Measurements from ENCODE around the gene ERC2.

ERC2 gene

GRCh38 chr3:55907616-55908015 is 560.7 kb downstream of the ERC2 start:
- Histone ChIP-seq H3K27ac (ENCODE audit: low read length) (no peak overlapping the region), H3K9ac (ENCODE audit: low read length) (no peak overlapping the region), H3K36me3 (ENCODE audit: control insufficient read depth, low read depth, low read length) (no peaks in the 10 kb centered on the region), H3K9me3 (ENCODE audit: control insufficient read depth, low read depth, low read length) (no peaks in the 10 kb centered on the region), H3K4me1 (ENCODE audit: control insufficient read depth, low read depth, low read length) (no peaks in the 10 kb centered on the region), H3K4me3 (ENCODE audit: low read length) (no peak overlapping the region), H3K27me3 (ENCODE audit: control insufficient read depth, insufficient read depth, low read length) (no peaks in the 10 kb centered on the region)

GRCh38 chr3:55906896-55907295 is 561.4 kb downstream of the ERC2 start:
- Histone ChIP-seq H3K9me3 (ENCODE audit: control insufficient read depth, low read depth, low read length) (no peaks in the 10 kb centered on the region), H3K27ac (ENCODE audit: low read length) (no peak overlapping the region), H3K4me1 (ENCODE audit: control insufficient read depth, low read depth, low read length) (no peaks in the 10 kb centered on the region), H3K4me3 (ENCODE audit: low read length) (no peak overlapping the region), H3K36me3 (ENCODE audit: control insufficient read depth, low read depth, low read length) (no peaks in the 10 kb centered on the region), H3K9ac (ENCODE audit: low read length) (no peak overlapping the region), H3K27me3 (ENCODE audit: control insufficient read depth, insufficient read depth, low read length) (no peaks in the 10 kb centered on the region)

GRCh38 chr3:55904716-55905115 is 563.6 kb downstream of the ERC2 start:
- Histone ChIP-seq H3K27ac (ENCODE audit: low read length) (no peak overlapping the region), H3K4me1 (ENCODE audit: control insufficient read depth, low read depth, low read length) (no peaks in the 10 kb centered on the region), H3K27me3 (ENCODE audit: control insufficient read depth, insufficient read depth, low read length) (no peaks in the 10 kb centered on the region), H3K4me3 (ENCODE audit: low read length) (no peak overlapping the region), H3K36me3 (ENCODE audit: control insufficient read depth, low read depth, low read length) (no peaks in the 10 kb centered on the region), H3K9ac (ENCODE audit: low read length) (no peak overlapping the region), H3K9me3 (ENCODE audit: control insufficient read depth, low read depth, low read length) (no peaks in the 10 kb centered on the region)

- no peak overlapping the region for H3K27ac ChIP-seq (ENCODE audit: low read length)
- no peaks in the 10 kb centered on the region for H3K4me1 ChIP-seq (ENCODE audit: control insufficient read depth, low read depth, low read length)
- H3K9ac ChIP-seq (ENCODE audit: low read length), result no peak overlapping the region
- H3K9me3 ChIP-seq (ENCODE audit: control insufficient read depth, low read depth, low read length), result no peaks in the 10 kb centered on the region
- no peaks in the 10 kb centered on the region for H3K36me3 ChIP-seq (ENCODE audit: control insufficient read depth, low read depth, low read length)
- no peak overlapping the region for H3K4me3 ChIP-seq (ENCODE audit: low read length)
- no peaks in the 10 kb centered on the region for H3K27me3 ChIP-seq (ENCODE audit: control insufficient read depth, insufficient read depth, low read length)
Observed at GRCh38 chr3:55903680-55904079, 564.6 kb downstream of the ERC2 start.

GRCh38 chr3:55902221-55902900 is 565.9 kb downstream of the ERC2 start:
- no peaks in the 10 kb centered on the region for H3K27me3 ChIP-seq (ENCODE audit: control insufficient read depth, insufficient read depth, low read length)
- H3K27ac ChIP-seq (ENCODE audit: low read length), result no peak overlapping the region
- H3K4me3 ChIP-seq (ENCODE audit: low read length), result no peak overlapping the region
- H3K36me3 ChIP-seq (ENCODE audit: control insufficient read depth, low read depth, low read length), result no peaks in the 10 kb centered on the region
- H3K9me3 ChIP-seq (ENCODE audit: control insufficient read depth, low read depth, low read length), result no peaks in the 10 kb centered on the region
- H3K9ac ChIP-seq (ENCODE audit: low read length), result no peak overlapping the region
- no peaks in the 10 kb centered on the region for H3K4me1 ChIP-seq (ENCODE audit: control insufficient read depth, low read depth, low read length)

GRCh38 chr3:55899887-55900286 is 568.4 kb downstream of the ERC2 start:
- Histone ChIP-seq H3K36me3 (ENCODE audit: control insufficient read depth, low read depth, low read length) (no peaks in the 10 kb centered on the region), H3K4me1 (ENCODE audit: control insufficient read depth, low read depth, low read length) (peaks cover 11% of the 10 kb centered on the region), H3K27ac (ENCODE audit: low read length) (no peak overlapping the region), H3K27me3 (ENCODE audit: control insufficient read depth, insufficient read depth, low read length) (no peaks in the 10 kb centered on the region), H3K4me3 (ENCODE audit: low read length) (no peak overlapping the region), H3K9me3 (ENCODE audit: control insufficient read depth, low read depth, low read length) (no peaks in the 10 kb centered on the region), H3K9ac (ENCODE audit: low read length) (no peak overlapping the region)

GRCh38 chr3:55897573-55898224 is 570.6 kb downstream of the ERC2 start:
- H3K36me3 ChIP-seq (ENCODE audit: control insufficient read depth, low read depth, low read length), result no peaks in the 10 kb centered on the region
- H3K4me3 ChIP-seq (ENCODE audit: low read length), result no peak overlapping the region
- peaks cover 11% of the 10 kb centered on the region for H3K4me1 ChIP-seq (ENCODE audit: control insufficient read depth, low read depth, low read length)
- H3K27me3 ChIP-seq (ENCODE audit: control insufficient read depth, insufficient read depth, low read length), result no peaks in the 10 kb centered on the region
- H3K9ac ChIP-seq (ENCODE audit: low read length), result no peak overlapping the region
- no peaks in the 10 kb centered on the region for H3K9me3 ChIP-seq (ENCODE audit: control insufficient read depth, low read depth, low read length)
- no peak overlapping the region for H3K27ac ChIP-seq (ENCODE audit: low read length)

- H3K4me3 ChIP-seq (ENCODE audit: low read length), result no peak overlapping the region
Observed at GRCh38 chr3:55895897-55896566, 572.2 kb downstream of the ERC2 start.

GRCh38 chr3:55894605-55895004 is 573.7 kb downstream of the ERC2 start:
- no peak overlapping the region for H3K9ac ChIP-seq (ENCODE audit: low read length)
- no peak overlapping the region for H3K4me3 ChIP-seq (ENCODE audit: low read length)
- H3K27ac ChIP-seq (ENCODE audit: low read length), result no peak overlapping the region
- H3K9me3 ChIP-seq (ENCODE audit: control insufficient read depth, low read depth, low read length), result no peaks in the 10 kb centered on the region
- peaks cover 11% of the 10 kb centered on the region for H3K4me1 ChIP-seq (ENCODE audit: control insufficient read depth, low read depth, low read length)
- H3K36me3 ChIP-seq (ENCODE audit: control insufficient read depth, low read depth, low read length), result no peaks in the 10 kb centered on the region
- H3K27me3 ChIP-seq (ENCODE audit: control insufficient read depth, insufficient read depth, low read length), result no peaks in the 10 kb centered on the region

More at GRCh38 chr3:55895897-55896566, 572.2 kb downstream of the ERC2 start:
- no peaks in the 10 kb centered on the region for H3K9me3 ChIP-seq (ENCODE audit: control insufficient read depth, low read depth, low read length)
- H3K4me1 ChIP-seq (ENCODE audit: control insufficient read depth, low read depth, low read length), result peaks cover 11% of the 10 kb centered on the region
- H3K9ac ChIP-seq (ENCODE audit: low read length), result no peak overlapping the region
- no peaks in the 10 kb centered on the region for H3K36me3 ChIP-seq (ENCODE audit: control insufficient read depth, low read depth, low read length)
- no peak overlapping the region for H3K27ac ChIP-seq (ENCODE audit: low read length)
- H3K27me3 ChIP-seq (ENCODE audit: control insufficient read depth, insufficient read depth, low read length), result no peaks in the 10 kb centered on the region

GRCh38 chr3:55893045-55893664 is 575.1 kb downstream of the ERC2 start:
- Histone ChIP-seq H3K9me3 (ENCODE audit: control insufficient read depth, low read depth, low read length) (no peaks in the 10 kb centered on the region), H3K27ac (ENCODE audit: low read length) (no peak overlapping the region), H3K4me3 (ENCODE audit: low read length) (no peak overlapping the region)

GRCh38 chr3:55891106-55891505 is 577.2 kb downstream of the ERC2 start:
- Histone ChIP-seq H3K27me3 (ENCODE audit: control insufficient read depth, insufficient read depth, low read length) (no peaks in the 10 kb centered on the region), H3K27ac (ENCODE audit: low read length) (no peak overlapping the region), H3K9ac (ENCODE audit: low read length) (no peak overlapping the region), H3K36me3 (ENCODE audit: control insufficient read depth, low read depth, low read length) (no peaks in the 10 kb centered on the region), H3K4me3 (ENCODE audit: low read length) (no peak overlapping the region), H3K4me1 (ENCODE audit: control insufficient read depth, low read depth, low read length) (peaks cover 13% of the 10 kb centered on the region), H3K9me3 (ENCODE audit: control insufficient read depth, low read depth, low read length) (no peaks in the 10 kb centered on the region)

More at GRCh38 chr3:55893045-55893664, 575.1 kb downstream of the ERC2 start:
- Histone ChIP-seq H3K9ac (ENCODE audit: low read length) (no peak overlapping the region), H3K27me3 (ENCODE audit: control insufficient read depth, insufficient read depth, low read length) (no peaks in the 10 kb centered on the region), H3K4me1 (ENCODE audit: control insufficient read depth, low read depth, low read length) (peaks cover 16% of the 10 kb centered on the region), H3K36me3 (ENCODE audit: control insufficient read depth, low read depth, low read length) (no peaks in the 10 kb centered on the region)

Measured in iPS-18a (cell line).